SK-N-SH (cell line): Measurements from ENCODE around the gene SLX4IP. TPM values are rescaled to one million over a fixed set of nuclear protein-coding genes. Genes with fewer than 3 reads are reported as not detected.

Experiments
- CTCF ChIA-PET: fragments of 300-600, 350-600 bp; formaldehyde crosslinking; extraction: SDS; loops from one replicate; lab custom pipeline; 2021; lab: Yijun Ruan, JAX
- POLR2A ChIA-PET: fragments of 350-600 bp; sonication (Branson Sonifier 250); formaldehyde crosslinking; extraction: SDS; loops from one replicate; lab custom pipeline; 2020; ENCODE audit warnings: antibody characterized with exemption, inconsistent platforms; lab: Yijun Ruan, JAX
- DNase-seq: peaks from one replicate; pipeline ENCODE4 v3.0.0; 2012
- H2AFZ ChIP-seq: fragments of 200-600 bp; sonication (generic); 2 replicates; pipeline ENCODE4 v1.8.1; 2016; ENCODE audit warnings: antibody characterized with exemption, mild to moderate bottlenecking, low read depth
- H3F3A ChIP-seq: fragments of 200-600 bp; sonication (generic); replicated peaks from 2 replicates; pipeline ENCODE3; 2016; ENCODE audit warnings: antibody characterized with exemption, mild to moderate bottlenecking; ENCODE audit not compliant: insufficient read depth
- H3K27ac ChIP-seq, 2 experiments: fragments of 200-500 bp in 1 of 2; fragments of 200-600 bp in 1 of 2; sonication (Bioruptor generic) in 1 of 2; sonication (generic), shearing (Covaris generic) in 1 of 2; 2 replicates each; pipeline versions ENCODE4 v1.5.1 to v1.6.1; 2014 to 2016; ENCODE audit warnings: low read depth in 2 of 2, inconsistent platforms in 1 of 2, low read length in 1 of 2, mild to moderate bottlenecking in 1 of 2, mixed read lengths in 1 of 2
- H3K27me3 ChIP-seq: fragments of 200-600 bp; sonication (generic), shearing (Covaris generic); 2 replicates; pipeline ENCODE4 v1.6.1; 2016; ENCODE audit warnings: mixed run types; ENCODE audit not compliant: insufficient read depth
- H3K36me3 ChIP-seq, 2 experiments: fragments of 200-500 bp in 1 of 2; fragments of 200-600 bp in 1 of 2; sonication (Bioruptor generic) in 1 of 2; sonication (generic) in 1 of 2; replicated peaks in 1 of 2; 2 replicates each; pipeline versions ENCODE3 to v1.5.1; 2014 to 2016; ENCODE audit warnings: low read length in 1 of 2, mild to moderate bottlenecking in 1 of 2; ENCODE audit not compliant: insufficient read depth in 2 of 2, control insufficient read depth in 1 of 2
- H3K4me1 ChIP-seq, 2 experiments: fragments of 200-500 bp in 1 of 2; fragments of 200-600 bp in 1 of 2; sonication (Bioruptor generic) in 1 of 2; sonication (generic), shearing (Covaris generic) in 1 of 2; 2 replicates each; pipeline versions ENCODE4 v1.5.1 to v1.6.1; 2014 to 2016; ENCODE audit warnings: low read depth in 1 of 2, low read length in 1 of 2, mixed run types in 1 of 2; ENCODE audit not compliant: insufficient read depth in 2 of 2, control insufficient read depth in 1 of 2
- H3K4me2 ChIP-seq: fragments of 200-600 bp; sonication (generic), shearing (Covaris generic); 2 replicates; pipeline ENCODE4 v1.6.1; 2017; ENCODE audit warnings: mixed run types
- H3K4me3 ChIP-seq, 2 experiments: fragments of 200-500 bp in 1 of 2; fragments of 200-600 bp in 1 of 2; sonication (Bioruptor generic) in 1 of 2; sonication (generic), shearing (Covaris generic) in 1 of 2; 2 replicates each; pipeline versions ENCODE4 v1.5.1 to v1.8.1; 2014 to 2016; ENCODE audit warnings: low read depth in 2 of 2, inconsistent platforms in 1 of 2, low read length in 1 of 2, mild to moderate bottlenecking in 1 of 2, mixed read lengths in 1 of 2, moderate library complexity in 1 of 2
- H3K79me2 ChIP-seq: fragments of 200-600 bp; sonication (generic); 2 replicates; pipeline ENCODE4 v1.8.1; 2017; ENCODE audit warnings: mild to moderate bottlenecking; ENCODE audit not compliant: insufficient read depth
- H3K9ac ChIP-seq: fragments of 200-600 bp; sonication (generic); 2 replicates; pipeline ENCODE4 v1.6.1; 2017; ENCODE audit warnings: mixed run types
- H3K9me2 ChIP-seq: fragments of 200-600 bp; sonication (generic); 2 replicates; pipeline ENCODE4 v1.6.1; 2017; ENCODE audit warnings: mixed run types
- H3K9me3 ChIP-seq: fragments of 200-600 bp; sonication (generic); 2 replicates; pipeline ENCODE4 v1.6.1; 2017; ENCODE audit warnings: mixed run types, mild to moderate bottlenecking, moderate library complexity
- H4K20me1 ChIP-seq: fragments of 200-600 bp; sonication (generic); 2 replicates; pipeline ENCODE4 v1.6.1; 2017; ENCODE audit warnings: mild to moderate bottlenecking, mixed run types; ENCODE audit not compliant: insufficient read depth
- CHD2 ChIP-seq: fragments of 150-350 bp; IDR thresholded peaks from 2 replicates; pipeline ENCODE4 v1.6.1; 2018; ENCODE audit warnings: low read length; ENCODE audit not compliant: partially characterized antibody
- EP300 ChIP-seq, 2 experiments: IDR thresholded peaks; 2 replicates each; pipeline versions ENCODE4 v1.4.0 to v1.6.1; 2012; ENCODE audit warnings: borderline replicate concordance in 1 of 2, low read depth in 1 of 2, low read length in 1 of 2
- EZH2phosphoT487 ChIP-seq: fragments of 200-600 bp; sonication (generic); IDR thresholded peaks from 2 replicates; pipeline ENCODE4 v1.6.1; 2017; ENCODE audit warnings: low read depth, mixed run types, mild to moderate bottlenecking, antibody characterized with exemption, moderate library complexity, borderline replicate concordance
- FOSL2 ChIP-seq: IDR thresholded peaks from 2 replicates; pipeline ENCODE4 v1.4.0; 2012; ENCODE audit warnings: low read depth, mild to moderate bottlenecking, moderate library complexity, borderline replicate concordance
- FOXM1 ChIP-seq: IDR thresholded peaks from 2 replicates; pipeline ENCODE4 v1.4.0; 2012; ENCODE audit warnings: low read depth, mild to moderate bottlenecking
- GABPA ChIP-seq: IDR thresholded peaks from 2 replicates; pipeline ENCODE4 v1.4.0; 2012; ENCODE audit warnings: low read depth, mild to moderate bottlenecking
- GATA2 ChIP-seq: sonication (generic); formaldehyde crosslinking; IDR thresholded peaks from 2 replicates; pipeline ENCODE4 v1.5.0; 2020; ENCODE audit warnings: mild to moderate bottlenecking, missing genetic modification reagents
- IRF3 ChIP-seq: fragments of 150-350 bp; IDR thresholded peaks from 2 replicates; pipeline ENCODE4 v1.6.1; 2016; ENCODE audit warnings: mild to moderate bottlenecking, low read depth, low read length
- MEF2A ChIP-seq: IDR thresholded peaks from 2 replicates; pipeline ENCODE4 v1.4.0; 2012; ENCODE audit warnings: low read depth, borderline replicate concordance
- NFIC ChIP-seq: IDR thresholded peaks from 2 replicates; pipeline ENCODE4 v1.4.0; 2012; ENCODE audit warnings: borderline replicate concordance
- POLR2AphosphoS5 ChIP-seq: IDR thresholded peaks from 2 replicates; pipeline ENCODE4 v1.6.1; 2012; ENCODE audit warnings: low read depth, low read length
- RAD21 ChIP-seq: IDR thresholded peaks from 2 replicates; pipeline ENCODE4 v1.6.1; 2012; ENCODE audit warnings: mild to moderate bottlenecking, low read length
- RCOR1 ChIP-seq: fragments of 150-350 bp; IDR thresholded peaks from 2 replicates; pipeline ENCODE4 v1.6.1; 2017; ENCODE audit warnings: antibody characterized with exemption, low read length
- REST ChIP-seq: IDR thresholded peaks from 2 replicates; pipeline ENCODE4 v1.6.1; 2012; ENCODE audit warnings: mild to moderate bottlenecking, low read depth, low read length, moderate library complexity
- RXRA ChIP-seq: IDR thresholded peaks from 2 replicates; pipeline ENCODE4 v1.4.0; 2012; ENCODE audit warnings: low read depth, mild to moderate bottlenecking, borderline replicate concordance
- SIN3A ChIP-seq: IDR thresholded peaks from 2 replicates; pipeline ENCODE4 v1.6.1; 2012; ENCODE audit warnings: low read depth, mild to moderate bottlenecking, low read length, moderate library complexity, borderline replicate concordance
- SMC3 ChIP-seq: IDR thresholded peaks from 2 replicates; pipeline ENCODE4 v1.6.1; 2012; ENCODE audit warnings: low read depth, low read length, improper control_type of control experiment
- TAF1 ChIP-seq: IDR thresholded peaks from 2 replicates; pipeline ENCODE4 v1.6.1; 2012; ENCODE audit warnings: low read depth, mild to moderate bottlenecking, low read length, moderate library complexity, borderline replicate concordance
- TEAD4 ChIP-seq: IDR thresholded peaks from 2 replicates; pipeline ENCODE4 v1.4.0; 2012; ENCODE audit warnings: mild to moderate bottlenecking, borderline replicate concordance; ENCODE audit not compliant: insufficient read depth
- USF2 ChIP-seq: fragments of 150-350 bp; IDR thresholded peaks from 2 replicates; pipeline ENCODE4 v1.6.1; 2017; ENCODE audit warnings: antibody characterized with exemption, low read length, low read depth, borderline replicate concordance
- WGBS: methylation state at CpG from one replicate; pipeline ENCODE4 v1.1.6; 2017; ENCODE audit warnings: low lambda C conversion rate; 5-methylcytosine and 5-hydroxymethylcytosine counted together
- polyA plus RNA-seq, 3 experiments: library from polyadenylated mRNA; depleted of rRNA; stranded (reverse); fragments of >200 nt; gene quantifications; 2 replicates each; pipeline ENCODE4 v1.2.3, GENCODE V29; 2012

Gene SLX4IP
- polyA plus RNA-seq, 1 of the 3 experiments (the other 2 are of a cell fraction), result 1.3 TPM

GRCh38 chr20:10613911-10614310 is 178.8 kb downstream of the SLX4IP start:
- Histone ChIP-seq H3K79me2 (no peaks in the 10 kb centered on the region), H3K4me1 (peaks cover 9 to 10% of the 10 kb centered on the region in 2 experiments; a peak in 3 of 4 replicates), H2AFZ (no peak overlapping the region), H4K20me1 (no peaks in the 10 kb centered on the region), H3K36me3 (no peaks in the 10 kb centered on the region), H3K4me3 (no peak overlapping the region), H3K9me3 (no peaks in the 10 kb centered on the region), H3F3A (peaks cover 7% of the 10 kb centered on the region), H3K27ac (no peak overlapping the region), H3K9ac (no peak overlapping the region), H3K4me2 (no peak overlapping the region), H3K9me2 (no peaks in the 10 kb centered on the region), H3K27me3 (no peaks in the 10 kb centered on the region)
- TF ChIP-seq IRF3, result no peak
- TF ChIP-seq FOSL2, result no peak
- TF ChIP-seq RCOR1, result no peak
- TF ChIP-seq RAD21, result no peak
- TF ChIP-seq NFIC, result no peak
- no peak for TF ChIP-seq FOXM1
- TF ChIP-seq MEF2A, result no peak
- no peak for TF ChIP-seq GATA2 (CRISPR knock-in tag)
- TF ChIP-seq CHD2, result no peak
- no peak for TF ChIP-seq GABPA
- no peak for TF ChIP-seq EP300 (IDR thresholded peaks at IDR 0.05; ENCODE audit: borderline replicate concordance in 1 of 2, low read depth in 1 of 2, low read length in 1 of 2)
- TF ChIP-seq SIN3A, result no peak
- TF ChIP-seq TAF1, result no peak
- no peak for TF ChIP-seq TEAD4
- no peak for TF ChIP-seq USF2
- TF ChIP-seq SMC3, result no peak
- no peak for TF ChIP-seq REST
- TF ChIP-seq EZH2phosphoT487, result no peak
- no peak for TF ChIP-seq POLR2AphosphoS5
- TF ChIP-seq RXRA, result no peak
- CTCF ChIA-PET, result no interaction called here
- DNase-seq, result no peak
- POLR2A ChIA-PET, result no interaction called here
- 98% methylated on average over 18 of the region's 18 CpGs for WGBS
